CD4-positive, alpha-beta T cell treated with Interleukin-6 at 100 ng/mL for 8 hours (primary cell): Measurements from ENCODE around the gene NEK1.
A peak's percentile ranks its signal among the peaks of the same experiment; 100 is the strongest.
"Not testable (repeated sequence)": the region's sequence is repeated elsewhere in the genome, so short reads cannot be mapped to it uniquely, and the experiment has no call there.

Experiments
- DNase-seq: peaks from one replicate; pipeline ENCODE4 v3.0.0-alpha.2; 2020; ENCODE audit warnings: mixed read lengths, low spot score

The NEK1 gene

DNA sequence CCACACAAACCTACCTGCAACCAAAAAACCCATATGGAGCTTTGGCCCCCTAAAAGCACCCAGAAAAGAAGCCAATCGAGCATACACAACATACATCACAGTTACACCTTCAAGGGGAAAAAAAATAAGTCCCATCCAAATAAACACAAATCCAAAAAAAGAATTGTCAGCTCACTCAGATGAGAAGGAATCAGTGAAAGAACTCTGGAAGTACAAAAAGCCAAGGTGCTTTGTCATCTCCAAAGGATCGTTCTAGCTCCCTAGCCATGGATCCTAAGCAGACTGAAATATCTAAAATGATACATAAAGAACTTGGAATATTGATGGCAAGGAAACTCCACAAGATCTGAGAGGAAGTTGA is 119.2 kb downstream of the NEK1 start:
- no peak for DNase-seq

DNA sequence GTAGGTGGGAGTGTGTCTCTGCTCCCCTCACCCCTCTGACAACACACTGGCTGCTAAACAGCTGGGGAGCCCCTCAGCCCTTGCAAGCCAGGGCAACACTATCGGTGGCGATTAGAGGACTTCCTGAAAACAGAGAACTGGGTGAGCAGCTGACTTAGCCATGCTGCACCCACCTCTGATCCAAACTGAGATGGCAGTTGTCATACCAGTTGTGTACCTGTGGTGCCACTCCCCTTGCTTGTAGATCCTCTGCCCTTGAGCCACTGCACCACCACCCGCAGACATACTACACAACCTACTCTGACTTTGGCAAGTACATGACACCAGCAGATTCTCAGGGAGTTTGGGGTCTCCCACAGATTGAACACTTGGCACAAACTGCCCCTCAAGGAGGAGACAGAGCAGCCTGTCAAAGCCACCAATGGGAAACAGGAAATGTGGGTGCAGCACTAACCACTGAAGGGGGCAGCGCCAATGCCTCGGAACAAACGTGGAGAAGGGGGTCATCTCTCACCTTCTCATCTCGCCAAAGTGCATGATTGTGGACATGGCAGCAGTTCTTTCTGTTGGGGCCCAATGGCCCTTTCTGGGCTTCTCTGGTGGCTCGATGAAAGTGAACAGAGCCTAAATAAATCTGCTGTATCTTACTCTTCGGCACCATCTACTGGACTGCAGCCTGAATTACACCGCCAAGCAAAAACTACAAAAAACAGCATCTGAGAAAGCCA is 119.8 kb downstream of the NEK1 start:
- peak; percentile 12 for DNase-seq

GRCh38 chr4:169491211-169491610 is 121.2 kb downstream of the NEK1 start:
- no peak for DNase-seq

GRCh38 chr4:169489306-169489705 is 123.1 kb downstream of the NEK1 start:
- no peak for DNase-seq

DNA sequence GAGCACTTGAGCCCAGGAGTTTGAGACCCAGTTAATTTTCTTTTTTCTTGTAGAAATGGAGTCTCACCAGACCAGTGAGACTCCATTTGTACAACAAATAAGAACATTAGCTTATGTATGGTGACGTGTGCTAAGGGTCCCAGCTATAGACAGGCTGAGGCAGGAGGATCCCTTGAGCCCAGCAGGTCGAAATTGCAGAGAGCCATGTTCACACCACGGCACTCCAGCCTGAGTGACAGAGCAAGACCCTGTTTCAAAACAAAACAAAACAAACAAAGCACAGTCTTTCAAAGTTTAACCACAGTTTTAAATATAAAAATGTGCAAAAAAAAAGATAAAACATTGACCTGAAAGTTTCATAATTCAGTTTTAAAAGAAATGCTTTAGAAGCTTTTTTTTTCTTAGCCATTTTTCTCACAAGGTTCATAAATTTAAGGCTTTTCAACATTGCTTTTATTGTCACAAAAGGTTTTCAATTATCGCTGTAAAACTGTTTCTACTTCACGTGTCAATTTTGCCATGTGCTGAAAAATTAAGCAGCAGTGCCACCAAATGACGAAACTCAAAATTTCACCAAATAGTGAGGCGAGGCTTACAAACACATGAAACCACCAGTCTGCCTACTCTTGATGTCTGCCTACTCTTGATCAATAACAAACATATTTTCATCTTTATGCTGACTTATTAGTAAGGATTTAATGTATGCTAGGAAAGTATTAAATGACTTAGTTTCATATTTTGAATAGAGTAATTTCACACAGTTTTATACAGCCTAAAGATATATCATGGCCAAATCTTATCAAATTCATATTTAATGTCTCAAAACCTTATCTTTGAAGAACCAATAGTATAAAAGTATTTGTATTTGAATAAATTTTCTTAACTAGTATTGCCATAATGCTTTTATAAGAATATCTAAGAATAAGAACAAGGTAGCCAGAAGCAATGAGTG is 126.3 kb downstream of the NEK1 start:
- DNase-seq = peak; percentile 5

DNA sequence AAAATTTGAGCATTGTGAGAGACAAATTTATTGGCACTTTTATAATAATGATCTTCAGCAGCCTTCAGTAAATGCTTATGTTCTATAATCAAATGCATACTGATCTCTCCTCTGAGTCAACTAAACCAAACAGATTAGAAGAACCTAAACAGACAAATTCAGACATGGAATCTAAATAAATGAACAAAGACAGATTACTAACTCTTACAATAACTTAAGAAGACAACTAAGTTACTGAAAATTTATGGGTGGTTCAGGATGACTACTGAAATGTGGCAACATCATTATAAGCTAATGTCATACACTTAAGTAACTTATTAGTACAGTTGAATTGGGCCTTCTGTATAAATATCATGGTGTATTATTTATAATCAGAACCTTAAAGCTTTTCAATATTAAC is 127.3 kb downstream of the NEK1 start:
- DNase-seq = no peak

DNA sequence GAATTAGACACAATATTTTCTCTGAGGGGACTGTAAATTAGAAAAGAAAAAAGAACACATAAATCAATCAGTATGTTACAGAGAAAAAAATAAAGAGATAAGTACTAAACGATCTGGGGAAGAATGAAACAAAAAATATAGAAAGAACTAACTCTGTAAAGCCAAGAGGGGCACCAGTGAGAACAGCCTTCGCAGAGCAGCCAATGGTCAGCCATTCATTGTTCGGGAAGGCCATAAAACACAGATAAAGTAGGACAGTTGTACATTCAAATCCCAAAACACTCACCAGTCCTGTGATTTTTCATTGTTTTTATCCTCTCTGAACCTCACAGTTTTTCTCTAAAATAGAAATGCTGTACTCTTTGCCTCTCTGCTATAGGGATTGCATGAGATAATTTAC is 127.9 kb downstream of the NEK1 start:
- no peak for DNase-seq

GRCh38 chr4:169464080-169464479 is 148.3 kb downstream of the NEK1 start:
- DNase-seq = no peak

DNA sequence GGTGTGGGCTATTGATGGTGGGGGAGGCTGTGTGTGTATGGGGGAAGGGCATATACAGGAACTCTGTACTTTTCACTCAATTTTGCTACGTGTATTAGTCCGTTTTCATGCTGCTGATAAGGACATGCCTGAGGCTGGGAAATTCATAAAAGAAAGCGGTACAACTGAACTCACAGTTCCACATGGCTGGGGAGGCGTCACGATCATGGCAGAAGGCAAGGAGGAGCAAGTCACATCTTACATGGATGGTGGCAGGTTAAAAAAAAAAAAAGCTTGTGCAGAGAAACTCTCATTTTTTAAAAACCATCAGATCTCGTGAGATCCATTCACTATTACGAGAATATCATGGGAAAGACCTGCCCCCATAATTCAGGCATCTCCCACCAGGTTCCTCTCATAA is 152.3 kb downstream of the NEK1 start:
- no peak for DNase-seq

DNA sequence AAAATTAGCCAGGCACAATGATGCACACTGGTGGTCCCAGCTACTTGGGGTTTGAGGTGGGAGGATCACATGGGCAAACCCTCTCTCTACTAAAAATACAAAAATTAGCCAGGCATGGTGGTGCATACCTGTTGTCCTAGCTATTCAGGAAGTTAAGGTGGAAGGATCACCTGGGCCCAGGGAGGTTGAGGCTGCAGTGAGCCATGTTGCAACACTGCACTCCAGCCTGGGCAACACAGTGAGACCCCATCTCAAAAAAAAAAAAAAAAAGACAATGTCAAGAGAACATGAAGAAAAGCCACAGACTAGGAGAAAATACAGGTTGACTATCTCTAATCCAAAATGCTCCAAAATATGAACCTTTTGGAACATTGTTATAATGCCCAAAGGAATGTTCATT is 153.8 kb downstream of the NEK1 start:
- no peak for DNase-seq

DNA sequence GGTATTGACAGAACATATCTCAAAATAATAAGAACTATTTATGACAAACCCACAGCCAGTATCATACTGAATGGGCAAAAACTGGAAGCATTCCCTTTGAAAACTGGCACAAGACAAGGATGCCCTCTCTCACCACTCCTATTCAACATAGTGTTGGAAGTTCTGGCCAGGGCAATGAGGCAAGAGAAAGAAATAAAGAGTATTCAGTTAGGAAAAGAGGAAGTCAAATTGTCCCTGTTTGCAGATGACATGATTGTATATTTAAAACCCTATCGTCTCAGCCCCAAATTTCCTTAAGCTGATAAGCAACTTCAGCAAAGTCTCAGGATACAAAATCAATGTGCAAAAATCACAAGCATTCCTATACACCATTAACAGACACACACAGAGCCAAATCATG is 159.7 kb downstream of the NEK1 start:
- not testable (repeated sequence) for DNase-seq

DNA sequence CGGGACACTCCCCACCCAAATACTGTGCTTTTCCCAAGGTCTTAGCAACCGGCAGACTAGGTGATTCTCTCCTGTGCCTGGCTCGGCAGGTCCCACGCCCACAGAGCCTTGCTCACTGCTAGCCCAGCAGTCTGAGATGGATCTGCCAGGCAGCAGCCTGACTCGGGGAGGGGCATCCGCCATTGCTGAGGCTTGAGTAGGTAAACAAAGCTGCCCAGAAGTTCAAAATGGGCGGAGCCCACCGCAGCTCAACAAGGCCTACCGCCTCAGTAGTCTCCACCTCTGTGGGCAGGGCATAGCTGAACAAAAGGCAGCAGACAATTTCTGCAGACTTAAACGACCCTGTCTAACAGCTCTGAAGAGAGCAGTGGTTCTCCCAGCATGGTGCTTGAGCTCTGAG is 163.4 kb downstream of the NEK1 start:
- not testable (repeated sequence) for DNase-seq

DNA sequence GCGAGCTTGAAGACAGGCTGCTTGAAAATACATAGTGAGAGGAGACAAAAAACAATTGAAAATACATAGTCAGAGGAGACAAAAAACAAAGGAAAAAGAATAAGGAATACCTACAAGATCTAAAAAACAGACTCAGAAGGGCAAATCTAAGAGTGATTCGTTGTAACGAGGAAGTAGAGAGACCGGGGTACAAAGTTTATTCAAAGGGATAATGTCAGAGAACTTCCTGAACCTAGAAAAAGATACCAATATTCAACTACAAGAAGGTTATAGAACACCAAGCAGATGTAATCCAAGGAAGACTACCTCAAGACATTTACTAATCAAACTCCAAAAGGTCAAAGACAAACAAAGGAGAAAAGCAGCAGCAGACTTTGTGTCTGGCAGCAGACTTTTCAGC is 165.6 kb downstream of the NEK1 start:
- no peak for DNase-seq

DNA sequence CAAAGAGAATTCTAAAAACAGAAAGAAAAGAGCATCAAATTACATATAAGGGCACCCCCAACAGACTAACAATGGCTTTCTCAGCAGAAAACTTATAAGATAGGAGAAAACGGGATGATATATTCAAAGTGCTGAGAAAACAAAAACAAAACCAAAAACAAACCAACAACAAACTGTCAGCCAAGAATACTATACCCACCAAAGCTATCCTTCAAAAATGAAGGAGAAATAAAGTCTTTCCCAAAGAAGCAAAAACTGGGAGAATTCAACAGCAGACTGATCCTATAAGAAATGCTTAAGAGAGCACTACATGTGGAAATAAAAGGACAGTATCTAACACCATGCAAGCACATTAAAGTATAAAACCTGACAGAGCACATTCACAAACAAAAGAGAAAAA is 168.6 kb downstream of the NEK1 start:
- no peak for DNase-seq

- no peak for DNase-seq
These were observed 171.9 kb downstream of the NEK1 start for GRCh38 chr4:169440446-169440845.

- no peak for DNase-seq
These were observed 173.1 kb downstream of the NEK1 start for GRCh38 chr4:169439244-169439643.

DNA sequence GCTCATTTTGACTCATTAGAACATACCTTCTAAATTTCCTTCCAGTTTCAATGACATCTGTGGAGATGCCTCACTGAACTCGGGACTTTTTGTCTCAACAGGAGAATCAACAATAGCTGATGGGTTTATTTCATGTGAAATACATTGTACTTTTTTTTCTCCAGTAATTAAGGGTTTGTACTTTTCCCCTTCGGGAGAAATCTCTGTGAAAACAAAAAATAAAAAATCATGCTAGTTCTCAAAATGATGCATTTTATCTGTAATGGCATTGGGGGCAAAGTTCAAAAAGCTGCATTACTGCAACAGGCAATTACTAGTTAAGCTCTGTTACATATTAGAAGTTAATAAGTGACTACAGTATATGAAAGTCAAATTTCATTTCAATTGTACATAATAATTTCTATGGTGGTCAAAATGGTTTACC is 174.3 kb downstream of the NEK1 start:
- no peak for DNase-seq

GRCh38 chr4:169437299-169438047 is 174.9 kb downstream of the NEK1 start:
- no peak for DNase-seq

DNA sequence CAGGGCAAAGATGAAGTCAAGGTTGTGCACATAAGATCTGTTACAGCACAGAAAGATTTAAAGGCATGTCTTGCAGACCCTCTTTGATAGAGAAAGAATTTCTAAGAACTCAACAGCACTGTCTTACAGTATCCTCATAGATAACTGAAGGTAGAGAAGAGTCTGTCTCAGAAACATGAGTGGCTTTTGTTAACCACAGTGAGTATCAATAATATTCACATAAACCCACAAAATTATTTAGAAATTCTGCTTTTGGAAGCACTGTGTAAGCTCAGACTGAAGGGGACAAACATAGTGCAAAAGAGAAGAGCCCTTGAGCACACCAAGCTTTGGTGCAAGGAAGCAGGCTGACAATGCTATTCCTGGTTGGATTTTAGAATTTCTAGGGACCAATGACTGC is 175.6 kb downstream of the NEK1 start:
- no peak for DNase-seq

DNA sequence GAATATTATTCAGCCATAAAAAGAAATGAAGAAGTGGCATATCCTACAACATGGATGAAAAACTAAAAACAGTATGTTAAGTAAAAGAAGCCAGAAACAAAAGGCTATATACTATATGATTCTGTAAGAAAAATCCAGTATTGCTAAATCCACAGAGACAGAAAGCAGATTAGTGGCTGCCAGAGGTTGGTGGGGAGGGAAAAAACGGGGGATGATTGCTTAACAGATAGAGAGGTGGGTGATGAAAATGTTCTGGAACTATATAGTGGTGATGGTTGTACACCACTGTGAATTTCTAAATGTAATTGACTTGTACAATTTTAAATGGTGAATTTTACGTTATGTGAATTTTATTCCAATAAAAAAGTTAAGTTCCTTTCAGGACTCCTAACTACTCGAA is 184.0 kb downstream of the NEK1 start:
- no peak for DNase-seq

- DNase-seq = not testable (repeated sequence)
These were observed 184.7 kb downstream of the NEK1 start for GRCh38 chr4:169427727-169428126.

DNA sequence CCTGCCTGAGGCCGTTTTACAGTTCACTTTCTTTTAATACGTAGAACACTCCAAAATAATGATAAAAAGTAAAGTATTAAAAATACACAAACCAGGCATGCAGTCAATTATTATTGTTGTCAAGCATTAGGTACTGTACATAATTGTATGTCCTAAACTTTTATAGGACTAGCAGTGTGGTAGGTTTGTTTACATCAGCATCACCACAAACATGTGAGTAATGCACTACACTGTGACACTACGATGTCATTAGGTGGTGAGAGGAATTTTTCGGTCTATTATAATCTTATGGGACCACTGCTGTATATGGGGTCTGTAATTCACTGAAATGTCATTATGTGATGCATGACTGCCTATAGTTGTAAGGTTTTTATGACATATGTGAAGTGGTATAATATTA is 192.1 kb downstream of the NEK1 start:
- DNase-seq = no peak

- no peak for DNase-seq
These were observed 193.5 kb downstream of the NEK1 start for GRCh38 chr4:169418846-169419245.
